ENCODE results near the gene N4BP2L2. TPM values are rescaled to one million over a fixed set of nuclear protein-coding genes. Genes with fewer than 3 reads are reported as not detected.

Gene N4BP2L2
- total RNA-seq, 1 experiment from 2014 or later: 96.8 TPM

- Histone ChIP-seq H3K4me1 (ENCODE audit: insufficient read depth, low read length, poor library complexity, severe bottlenecking) (peaks cover 19% of the 10 kb centered on the region), H3K27ac (ENCODE audit: low read depth, low read length, poor library complexity, severe bottlenecking) (peak overlapping the region; percentile 90), H3K9me3 (ENCODE audit: low read depth, low read length, poor library complexity, severe bottlenecking) (peaks cover 9% of the 10 kb centered on the region), H3K27me3 (replicated peaks; ENCODE audit: insufficient read depth, low read depth, low read length, poor library complexity) (no peaks in the 10 kb centered on the region), H3K4me3 (ENCODE audit: low read depth, low read length, poor library complexity, severe bottlenecking) (peak overlapping the region; percentile 83), H3K36me3 (ENCODE audit: insufficient read depth, low read length, poor library complexity, severe bottlenecking) (peaks cover 28% of the 10 kb centered on the region)
- TF ChIP-seq CTCF (conservative IDR thresholded peaks at IDR 0.05; ENCODE audit: low read depth, low read length) (no peak), EZH2 (IDR thresholded peaks at IDR 0.05; ENCODE audit: borderline replicate concordance, low read depth, low read length, poor library complexity, severe bottlenecking) (no peak)
- POLR2A ChIA-PET (ENCODE audit: low non-redundant PET): interaction anchor here (0.6 kb wide), 1 partner anchor 48 kb away, joined by 6 read pairs; no protein-coding TSS in a partner anchor
- DNase-seq (ENCODE audit: low spot score): no peak
- intact Hi-C loops (cut with micrococcal nuclease; ENCODE audit: unreplicated experiment): no loop called here
- TSS peak; percentile 73 for BruUV-seq (replicated peaks)
- CTCF ChIA-PET: interaction anchor here (0.6 kb wide), 2 partner anchors 220 to 869 kb away, joined by 3 to 4 read pairs; no protein-coding TSS in a partner anchor
Observed at GRCh38 chr13:32538143-32538620, 413 bp downstream of the N4BP2L2 start.

- peak overlapping the region; percentile 83 for H3K4me3 ChIP-seq (ENCODE audit: low read depth, low read length, poor library complexity, severe bottlenecking)
- CTCF ChIA-PET: interaction anchor here (0.6 kb wide), 2 partner anchors 220 to 869 kb away, joined by 3 to 4 read pairs; no protein-coding TSS in a partner anchor
- no TSS peak for BruUV-seq (replicated peaks)
- H3K36me3 ChIP-seq (ENCODE audit: insufficient read depth, low read length, poor library complexity, severe bottlenecking): peaks cover 28% of the 10 kb centered on the region
- H3K4me1 ChIP-seq (ENCODE audit: insufficient read depth, low read length, poor library complexity, severe bottlenecking): peaks cover 19% of the 10 kb centered on the region
- intact Hi-C loops (cut with micrococcal nuclease; ENCODE audit: unreplicated experiment): no loop called here
- H3K27me3 ChIP-seq (replicated peaks; ENCODE audit: insufficient read depth, low read depth, low read length, poor library complexity): no peaks in the 10 kb centered on the region
- peak; percentile 44 for DNase-seq (ENCODE audit: low spot score)
- POLR2A ChIA-PET (ENCODE audit: low non-redundant PET): interaction anchor here (0.6 to 0.7 kb wide), 2 partner anchors 17 to 48 kb away, joined by 3 to 6 read pairs; no protein-coding TSS in a partner anchor
- TF ChIP-seq CTCF (conservative IDR thresholded peaks at IDR 0.05; ENCODE audit: low read depth, low read length) (no peak), EZH2 (IDR thresholded peaks at IDR 0.05; ENCODE audit: borderline replicate concordance, low read depth, low read length, poor library complexity, severe bottlenecking) (no peak)
- H3K27ac ChIP-seq (ENCODE audit: low read depth, low read length, poor library complexity, severe bottlenecking): peak overlapping the region; percentile 90
- H3K9me3 ChIP-seq (ENCODE audit: low read depth, low read length, poor library complexity, severe bottlenecking): peaks cover 9% of the 10 kb centered on the region
Observed at GRCh38 chr13:32537580-32538142, 934 bp downstream of the N4BP2L2 start.

GRCh38 chr13:32535748-32536147, 2.8 kb downstream of the N4BP2L2 start:
- Histone ChIP-seq H3K9me3 (ENCODE audit: low read depth, low read length, poor library complexity, severe bottlenecking) (peaks cover 9% of the 10 kb centered on the region), H3K27me3 (replicated peaks; ENCODE audit: insufficient read depth, low read depth, low read length, poor library complexity) (no peaks in the 10 kb centered on the region), H3K36me3 (ENCODE audit: insufficient read depth, low read length, poor library complexity, severe bottlenecking) (peaks cover 28% of the 10 kb centered on the region), H3K4me1 (ENCODE audit: insufficient read depth, low read length, poor library complexity, severe bottlenecking) (peaks cover 32% of the 10 kb centered on the region), H3K27ac (ENCODE audit: low read depth, low read length, poor library complexity, severe bottlenecking) (no peak overlapping the region), H3K4me3 (ENCODE audit: low read depth, low read length, poor library complexity, severe bottlenecking) (no peak overlapping the region)
- CTCF ChIA-PET: no interaction called here
- POLR2A ChIA-PET (ENCODE audit: low non-redundant PET): no interaction called here
- intact Hi-C loops (cut with micrococcal nuclease; ENCODE audit: unreplicated experiment): no loop called here
- no TSS peak for BruUV-seq (replicated peaks)
- no peak for DNase-seq (ENCODE audit: low spot score)
- TF ChIP-seq EZH2 (IDR thresholded peaks at IDR 0.05; ENCODE audit: borderline replicate concordance, low read depth, low read length, poor library complexity, severe bottlenecking) (no peak), CTCF (conservative IDR thresholded peaks at IDR 0.05; ENCODE audit: low read depth, low read length) (no peak)

All from A673 (cell line).